ENCODE results near the gene ARMC12.

The ARMC12 gene

DNA sequence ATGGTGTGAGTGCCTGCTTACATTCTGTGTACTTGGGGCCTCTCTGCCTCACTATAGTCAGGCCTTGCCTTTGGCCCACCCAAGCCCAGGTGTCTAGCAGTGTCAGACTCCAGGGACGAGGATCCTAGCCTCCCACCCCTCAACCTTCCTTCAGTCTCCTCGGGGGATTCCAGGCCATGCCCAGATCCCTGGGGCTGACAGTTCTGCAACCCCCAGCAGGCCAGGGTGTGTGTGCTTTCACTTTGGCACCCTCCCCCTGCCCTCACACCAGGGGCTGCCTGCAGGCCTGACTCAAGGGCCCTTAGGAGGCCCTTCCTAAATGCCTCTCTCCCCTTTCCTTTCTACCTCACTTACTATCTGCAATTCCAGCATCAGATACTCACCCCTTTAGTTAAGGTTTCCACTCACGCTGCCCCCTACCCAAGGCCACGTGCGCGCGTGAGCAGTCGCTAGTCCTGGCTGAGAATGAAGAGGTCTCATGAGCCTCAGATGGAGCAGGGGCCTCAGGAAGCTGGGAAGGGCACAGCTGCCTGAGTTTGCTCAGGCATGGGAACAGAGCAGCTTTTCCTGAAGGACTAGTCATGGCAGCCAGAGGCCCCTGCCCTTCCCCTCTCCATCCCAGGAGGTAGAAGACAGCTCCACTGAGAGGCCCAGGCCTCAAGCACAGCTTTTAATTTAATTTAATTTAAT, 61.1 kb downstream of the ARMC12 start:
- no peaks in the 10 kb centered on the region for H3K36me3 ChIP-seq
- H3K27me3 ChIP-seq: no peaks in the 10 kb centered on the region
- DNase-seq: no peak
- no peak overlapping the region for H3K4me3 ChIP-seq (ENCODE audit: low read depth, low read length)
- TF ChIP-seq, protein P1, sequence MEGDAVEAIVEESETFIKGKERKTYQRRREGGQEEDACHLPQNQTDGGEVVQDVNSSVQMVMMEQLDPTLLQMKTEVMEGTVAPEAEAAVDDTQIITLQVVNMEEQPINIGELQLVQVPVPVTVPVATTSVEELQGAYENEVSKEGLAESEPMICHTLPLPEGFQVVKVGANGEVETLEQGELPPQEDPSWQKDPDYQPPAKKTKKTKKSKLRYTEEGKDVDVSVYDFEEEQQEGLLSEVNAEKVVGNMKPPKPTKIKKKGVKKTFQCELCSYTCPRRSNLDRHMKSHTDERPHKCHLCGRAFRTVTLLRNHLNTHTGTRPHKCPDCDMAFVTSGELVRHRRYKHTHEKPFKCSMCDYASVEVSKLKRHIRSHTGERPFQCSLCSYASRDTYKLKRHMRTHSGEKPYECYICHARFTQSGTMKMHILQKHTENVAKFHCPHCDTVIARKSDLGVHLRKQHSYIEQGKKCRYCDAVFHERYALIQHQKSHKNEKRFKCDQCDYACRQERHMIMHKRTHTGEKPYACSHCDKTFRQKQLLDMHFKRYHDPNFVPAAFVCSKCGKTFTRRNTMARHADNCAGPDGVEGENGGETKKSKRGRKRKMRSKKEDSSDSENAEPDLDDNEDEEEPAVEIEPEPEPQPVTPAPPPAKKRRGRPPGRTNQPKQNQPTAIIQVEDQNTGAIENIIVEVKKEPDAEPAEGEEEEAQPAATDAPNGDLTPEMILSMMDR (IDR thresholded peaks at IDR 0.05; ENCODE audit: low read depth, low read length): no peak
- H3K4me1 ChIP-seq: no peaks in the 10 kb centered on the region
- H3K9me3 ChIP-seq: no peaks in the 10 kb centered on the region

Measured in BE2C (cell line).